Hematopoietic multipotent progenitor cell (in vitro differentiated cells): ENCODE results near the gene FGFBP1. TPM values are rescaled to one million over a fixed set of nuclear protein-coding genes. Genes with fewer than 3 reads are reported as not detected.

ENCODE experiments used
- DNase-seq, 3 donors: peaks; one replicate each; pipeline ENCODE4 v3.0.0-alpha.2; 2011 to 2015; ENCODE audit warnings: low read depth in 2 of 3, low spot score in 2 of 3
- total RNA-seq: library from RNA; depleted of rRNA; stranded (reverse); fragments of >200 nt; gene quantifications from one replicate; pipeline ENCODE4 v1.2.3, GENCODE V29; 2012

FGFBP1 gene
- total RNA-seq = not detected

DNA sequence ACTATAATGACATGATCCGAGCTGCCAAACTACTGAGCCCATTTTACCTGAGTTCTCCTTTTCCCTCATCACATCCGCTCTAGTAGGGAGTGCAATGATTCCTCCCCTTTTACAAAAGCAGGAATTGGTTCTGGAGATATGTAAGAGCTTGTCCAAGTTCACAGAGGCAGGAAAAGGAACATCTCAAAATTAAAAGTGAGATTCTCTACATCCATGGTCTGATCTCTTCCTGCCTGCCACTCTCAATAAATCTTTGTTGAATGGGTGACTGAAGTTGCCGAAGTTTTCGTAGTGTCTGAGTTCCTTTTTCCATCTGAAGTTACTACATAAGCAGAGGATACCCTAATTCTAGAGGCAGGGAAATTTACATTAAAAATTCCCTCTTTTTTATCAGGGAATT is at the start of gene FGFBP1:
TSS of gene FGFBP1 (minus strand) at position 101 of the 400 bp plus-strand sequence. CDS start 2,108 bp downstream, outside the sequence.
- peak in 1 of 3 donors; percentile 4 for DNase-seq

DNA sequence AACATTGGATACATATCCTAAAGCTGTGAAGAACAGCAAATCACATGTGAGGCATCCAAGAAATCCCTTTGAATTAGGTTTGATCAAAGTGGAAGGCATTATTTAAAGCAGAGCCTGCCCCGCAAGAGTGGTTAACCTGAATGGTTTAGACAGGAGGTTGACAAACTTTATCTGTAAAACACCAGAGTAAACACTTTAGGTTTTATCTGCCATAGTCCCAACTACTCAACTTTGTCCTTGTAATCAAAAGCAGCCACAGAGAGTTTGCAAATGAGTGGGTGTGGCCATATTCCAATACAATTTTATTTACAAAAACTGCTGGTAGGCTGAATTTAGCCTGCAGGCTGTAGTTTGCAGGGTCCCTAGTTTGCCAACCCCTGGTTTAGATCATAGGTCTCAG is 49.7 kb upstream of the FGFBP1 start:
- no peak for DNase-seq

DNA sequence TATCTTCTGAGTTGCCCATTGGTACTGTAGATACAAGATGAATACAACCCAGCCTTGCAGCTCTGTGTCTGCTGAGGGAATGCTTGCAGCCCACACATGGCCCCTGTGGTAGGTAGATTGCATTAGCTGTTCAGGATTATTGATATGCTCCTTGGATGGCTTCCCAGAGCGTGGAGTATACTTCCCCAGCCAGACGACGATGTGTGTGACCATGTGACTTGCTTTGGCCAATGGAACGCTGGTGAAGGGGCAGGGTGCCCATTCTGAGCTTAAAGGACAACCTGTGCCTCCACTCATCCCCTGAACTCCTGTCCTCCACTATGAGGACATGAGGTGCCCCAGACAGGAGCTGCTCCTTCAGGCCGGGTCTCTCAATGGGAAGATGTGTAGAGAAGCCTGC is 48.4 kb upstream of the FGFBP1 start:
- no peak for DNase-seq

DNA sequence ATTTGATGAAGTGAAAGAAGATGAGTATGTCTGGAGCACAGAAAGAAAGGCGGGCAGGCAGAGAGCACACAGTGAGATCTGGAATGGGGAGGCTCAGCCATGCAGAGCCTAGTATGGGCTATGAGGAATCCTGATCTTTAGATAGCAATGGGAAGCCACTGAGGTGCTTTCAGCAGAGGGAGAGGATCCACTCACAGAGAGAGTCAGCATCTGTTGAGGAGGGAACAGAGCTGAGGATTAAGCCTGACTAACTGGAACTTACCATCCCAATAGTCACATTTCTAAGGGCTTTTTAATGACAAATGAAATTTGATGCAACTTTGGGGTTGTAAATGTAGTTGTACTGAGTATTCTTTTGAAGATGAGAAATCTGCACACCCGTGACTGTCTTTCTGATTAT is 45.1 kb upstream of the FGFBP1 start:
- no peak for DNase-seq

DNA sequence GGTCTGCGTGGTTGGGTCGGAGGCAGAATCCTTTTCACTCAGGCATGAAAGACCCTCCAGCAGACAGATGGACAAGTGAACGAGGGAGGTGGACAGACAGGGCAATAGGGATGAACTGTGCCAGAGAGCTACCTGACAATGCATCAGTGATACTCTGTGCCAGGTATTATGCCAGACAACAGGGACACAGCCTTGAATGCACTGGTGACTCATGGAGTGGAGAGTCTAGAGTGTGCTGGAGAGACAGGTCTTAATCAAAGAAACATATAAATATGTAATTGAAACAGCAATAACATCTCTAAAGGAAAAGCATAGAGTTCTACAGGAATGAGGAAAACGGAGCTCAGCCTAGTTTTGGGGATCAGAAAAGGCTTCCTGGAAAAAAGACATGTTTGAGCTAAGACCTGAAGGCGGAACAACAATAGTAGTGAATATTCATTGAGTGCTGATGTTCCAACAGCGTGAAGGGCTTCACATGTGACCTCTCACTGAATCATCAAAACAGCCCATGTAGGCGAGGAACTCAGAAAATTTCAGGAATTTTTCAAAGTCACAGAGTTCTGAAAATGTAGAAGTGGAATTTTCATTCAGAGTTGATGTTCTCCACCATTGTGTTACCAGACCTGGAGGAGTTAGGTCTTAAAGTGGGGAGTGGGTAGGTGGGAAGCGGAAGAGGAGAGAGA is 44.4 kb upstream of the FGFBP1 start:
- DNase-seq = no peak

DNA sequence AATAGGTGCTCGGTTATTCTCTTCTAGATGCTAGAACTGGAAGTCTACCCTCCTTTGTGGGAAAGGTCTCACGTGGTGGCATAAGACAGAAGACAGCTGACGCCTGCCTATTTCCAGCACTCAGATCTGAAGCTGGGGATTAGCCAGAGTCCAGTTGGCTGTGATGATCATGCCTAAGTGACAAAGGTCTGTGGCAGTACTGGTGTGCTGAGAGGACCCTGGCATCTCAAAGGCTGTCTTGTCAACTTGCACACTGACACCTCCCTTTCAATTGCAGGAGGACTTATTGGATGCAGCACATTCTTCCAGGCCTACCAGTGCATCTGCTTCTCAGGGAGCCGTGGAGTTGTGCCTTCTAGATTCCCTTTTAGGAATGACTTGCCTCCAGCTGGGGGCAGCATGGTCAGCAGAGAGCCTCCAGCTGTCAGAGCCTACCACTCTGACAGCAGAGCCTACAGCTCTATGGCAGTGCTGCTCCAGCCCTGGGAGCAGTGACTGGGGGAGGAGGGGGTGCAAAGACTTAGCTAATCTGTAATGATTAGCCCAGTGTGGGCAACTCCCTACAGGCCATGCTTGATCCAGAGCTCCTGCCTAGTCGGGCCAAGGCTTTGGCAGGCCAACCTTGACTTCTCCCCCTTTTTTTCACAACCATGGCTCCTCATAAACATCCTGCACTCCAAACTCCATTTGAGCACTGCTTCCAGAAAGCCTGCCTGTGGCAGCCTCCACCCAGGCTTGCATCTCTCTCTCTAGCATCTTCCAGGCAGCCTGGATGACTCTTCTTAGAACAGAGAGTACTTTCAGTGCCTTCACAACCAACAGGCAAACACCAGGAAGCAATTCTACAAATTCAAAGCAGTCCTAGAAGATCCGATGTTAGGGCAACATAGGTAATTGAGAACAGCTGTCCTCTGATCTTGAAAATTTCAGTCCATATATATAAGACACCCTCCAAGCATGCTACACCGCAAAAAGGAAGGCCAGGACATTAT is 38.2 kb upstream of the FGFBP1 start:
- no peak for DNase-seq

DNA sequence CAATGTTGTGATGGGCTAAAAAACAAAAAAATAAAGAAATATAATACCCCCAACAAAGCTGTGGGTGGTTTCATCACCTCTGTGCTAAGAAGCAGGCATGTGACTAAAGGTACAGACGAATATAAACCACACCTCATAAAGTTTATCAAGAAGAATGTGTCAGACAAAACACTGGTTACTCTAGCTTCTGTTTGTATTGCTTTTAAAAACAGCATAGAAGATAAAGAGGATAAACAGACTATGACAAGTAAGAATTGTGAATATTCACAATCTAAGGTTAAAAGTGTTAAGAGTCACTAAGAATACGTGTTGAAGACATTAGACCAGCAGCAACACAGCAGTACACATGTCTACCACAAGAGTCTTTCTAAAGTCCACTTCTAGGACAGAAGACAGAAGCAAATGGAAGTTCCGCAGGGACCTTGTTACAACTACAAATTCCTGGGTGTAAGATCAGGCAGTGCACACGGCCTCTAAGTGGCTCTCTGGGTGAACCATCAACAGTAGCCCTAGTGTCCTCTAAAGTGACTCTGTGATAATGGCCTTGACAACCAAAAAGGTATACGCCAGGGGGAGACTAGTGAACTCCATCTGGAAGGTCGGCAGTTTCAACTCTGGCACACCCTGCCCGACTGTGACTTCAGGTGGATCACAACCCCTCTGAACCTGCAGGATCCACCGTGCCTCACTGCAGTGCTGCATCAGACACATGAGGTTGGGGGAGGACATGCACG is 32.7 kb upstream of the FGFBP1 start:
- DNase-seq = no peak

DNA sequence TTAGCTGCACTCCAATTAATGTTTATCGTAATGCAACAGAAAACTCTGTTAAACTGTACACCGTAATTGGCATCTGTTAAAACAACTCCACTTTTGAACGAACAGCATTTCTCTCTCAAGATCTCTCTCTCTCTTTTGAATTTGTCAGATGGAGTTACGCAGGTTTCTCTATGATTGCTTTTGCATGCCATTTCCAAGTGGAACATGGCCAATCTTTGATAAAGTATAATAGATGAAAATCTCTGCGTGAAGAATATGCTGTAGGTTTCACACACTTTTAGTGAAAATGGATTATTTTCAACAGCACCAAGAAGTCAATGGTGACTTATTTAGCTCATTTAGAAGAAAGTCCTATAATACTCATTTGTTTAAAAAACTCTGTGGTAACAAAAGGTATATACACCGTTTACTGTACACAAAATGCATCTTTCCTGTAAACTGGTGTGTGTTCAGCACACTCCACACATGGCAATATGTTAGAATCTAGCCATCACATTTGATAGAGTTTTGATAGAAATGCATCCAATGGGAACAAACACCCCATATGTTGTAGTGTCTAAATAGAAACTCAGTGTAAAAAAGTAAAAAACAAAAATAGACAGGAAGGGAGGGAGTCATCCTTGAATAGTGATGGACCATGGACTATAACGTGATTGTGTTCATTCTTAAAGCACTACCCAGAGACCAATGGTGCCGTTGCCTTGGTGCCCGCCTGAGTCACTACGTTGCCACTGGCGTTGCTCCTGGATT is 30.2 kb upstream of the FGFBP1 start:
- DNase-seq = no peak

DNA sequence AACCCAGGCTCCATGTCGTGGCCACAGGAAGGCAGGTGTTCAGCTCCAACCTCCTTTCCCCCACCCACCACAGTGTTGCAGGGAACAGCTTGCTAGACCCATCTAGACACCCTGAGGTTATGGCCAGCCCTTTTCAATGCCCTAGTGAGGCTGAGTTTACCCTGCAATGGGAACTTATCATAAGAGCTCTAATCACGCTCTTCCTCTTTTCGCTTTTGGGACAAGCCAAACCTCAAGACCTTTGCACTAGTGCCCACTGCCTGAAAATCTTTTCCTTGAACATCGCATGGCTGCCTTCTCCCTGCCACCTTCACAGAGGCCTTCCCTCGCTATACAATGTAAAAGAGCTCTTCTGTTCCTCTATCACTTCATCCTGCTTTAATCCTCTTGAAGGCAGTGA is 26.8 kb upstream of the FGFBP1 start:
- DNase-seq = peak in 1 of 3 donors; percentile 9

DNA sequence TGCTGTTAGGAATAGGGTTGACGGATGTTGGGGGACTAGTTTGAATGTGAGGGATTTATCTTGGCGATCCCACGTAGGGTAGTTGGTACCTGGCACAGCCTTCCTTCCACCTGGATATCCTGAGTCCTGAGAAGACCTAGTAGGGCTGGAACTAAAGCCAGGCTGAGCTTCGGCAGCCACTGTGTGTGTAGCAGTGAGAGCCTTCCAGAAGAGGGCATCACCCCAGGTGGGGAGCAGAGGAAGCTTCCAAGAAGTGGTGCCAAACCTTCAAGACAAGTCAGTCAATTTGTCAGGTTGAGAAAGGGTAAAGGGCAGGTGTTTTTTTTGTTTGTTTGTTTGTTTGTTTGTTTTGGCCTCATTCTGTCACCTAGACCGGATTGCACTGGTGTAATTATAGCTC is 25.6 kb upstream of the FGFBP1 start:
- DNase-seq = peak in 1 of 3 donors; percentile 13

DNA sequence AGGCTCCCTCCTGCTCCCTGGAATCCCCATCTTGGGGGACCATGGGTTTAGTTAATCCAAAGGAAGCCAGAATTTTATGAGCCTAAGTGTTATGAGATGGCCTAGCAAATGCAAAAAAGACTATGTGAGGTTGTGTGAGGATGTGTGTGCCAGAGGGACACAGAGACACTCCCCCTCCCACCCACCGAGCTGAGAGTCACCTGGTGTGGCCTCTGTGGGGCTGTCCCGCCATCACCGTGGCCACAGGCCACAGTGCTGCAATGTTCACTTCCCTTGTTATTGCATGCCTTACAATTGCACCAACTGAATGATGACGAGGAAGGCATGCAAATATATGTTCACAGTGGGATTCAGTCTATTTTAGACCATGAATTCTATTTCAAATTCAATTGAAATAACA is 25.0 kb upstream of the FGFBP1 start:
- DNase-seq = peak in 2 of 3 donors; percentile 58 to 67

DNA sequence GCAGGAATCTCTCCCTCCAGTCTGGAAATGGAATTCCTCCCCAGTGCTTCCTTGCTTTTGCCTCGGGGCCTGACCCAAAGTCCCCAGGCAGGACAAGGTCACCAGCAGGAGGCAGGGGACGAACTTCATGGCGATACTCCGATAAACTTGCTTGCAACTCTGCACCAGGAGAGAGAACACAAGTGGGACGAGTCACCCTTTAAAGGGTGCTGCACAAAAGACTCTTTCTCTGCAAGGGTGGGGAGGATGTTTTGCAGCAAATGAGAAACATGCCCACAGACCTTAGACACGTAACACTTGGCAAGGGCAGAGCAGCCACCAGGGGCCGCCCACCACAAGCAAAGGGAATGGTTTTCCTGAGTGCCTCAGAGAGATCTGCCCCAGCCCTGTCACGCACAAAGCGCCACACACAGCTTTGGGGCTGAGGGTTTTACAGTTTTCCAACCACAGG is 24.5 kb upstream of the FGFBP1 start, which contains the start of gene FGFBP2:
TSS of gene FGFBP2 (minus strand) at position 175 of the 451 bp plus-strand sequence. CDS start at position 129, 46 bp downstream.
- peak in 2 of 3 donors; percentile 64 to 77 for DNase-seq

DNA sequence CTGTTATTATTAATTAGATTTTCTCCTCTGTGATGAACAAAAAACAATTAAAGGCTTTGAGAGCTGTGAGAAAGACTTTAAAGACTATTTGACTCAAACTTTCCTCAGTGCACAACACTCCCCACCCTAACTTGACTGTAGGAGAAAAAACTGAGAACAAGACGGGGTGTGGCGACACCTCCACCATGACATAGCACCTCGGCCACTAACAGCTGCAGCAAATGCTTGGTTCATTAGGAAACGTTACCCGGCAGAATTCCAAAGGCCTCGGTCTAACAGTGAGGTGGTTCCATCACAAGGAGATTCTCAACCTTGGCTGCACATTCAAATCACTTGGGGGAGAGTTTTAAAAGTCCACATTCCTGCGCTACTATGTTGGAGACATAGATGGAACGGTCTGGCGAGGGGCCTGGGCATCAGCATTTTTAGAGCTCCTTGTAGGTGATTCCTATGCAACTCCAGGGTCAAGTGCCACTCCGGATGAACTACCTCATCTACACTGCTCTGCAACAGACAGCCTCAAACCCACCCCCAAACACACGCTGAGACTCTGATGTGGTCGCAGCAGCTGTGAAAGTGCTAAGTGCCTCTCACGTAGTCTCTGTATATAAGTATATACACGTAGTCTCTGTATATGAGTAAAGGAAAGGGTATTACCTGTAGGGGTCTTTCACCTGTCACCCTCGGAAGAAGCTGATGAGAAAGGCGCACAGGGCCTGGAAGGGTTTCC is 23.4 kb upstream of the FGFBP1 start:
- DNase-seq = no peak

DNA sequence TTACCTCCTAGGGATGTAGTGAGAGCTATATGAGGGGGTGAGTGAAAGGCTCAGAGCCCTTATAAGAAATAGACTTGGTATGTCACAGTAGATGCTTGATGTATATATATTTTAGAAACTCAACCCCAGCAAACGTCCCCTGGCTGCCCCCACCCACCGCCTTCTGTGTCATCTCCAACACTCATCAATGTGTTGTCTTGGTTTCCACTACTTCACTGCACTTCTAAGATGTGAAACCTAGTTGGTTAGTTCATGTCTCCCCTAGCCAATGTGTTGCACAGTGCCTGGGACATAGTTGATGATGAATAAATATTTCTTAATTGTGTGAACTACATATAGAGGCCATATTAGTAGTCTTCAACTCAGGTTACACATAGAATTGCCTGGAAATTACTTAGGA is 20.0 kb upstream of the FGFBP1 start:
- no peak for DNase-seq

DNA sequence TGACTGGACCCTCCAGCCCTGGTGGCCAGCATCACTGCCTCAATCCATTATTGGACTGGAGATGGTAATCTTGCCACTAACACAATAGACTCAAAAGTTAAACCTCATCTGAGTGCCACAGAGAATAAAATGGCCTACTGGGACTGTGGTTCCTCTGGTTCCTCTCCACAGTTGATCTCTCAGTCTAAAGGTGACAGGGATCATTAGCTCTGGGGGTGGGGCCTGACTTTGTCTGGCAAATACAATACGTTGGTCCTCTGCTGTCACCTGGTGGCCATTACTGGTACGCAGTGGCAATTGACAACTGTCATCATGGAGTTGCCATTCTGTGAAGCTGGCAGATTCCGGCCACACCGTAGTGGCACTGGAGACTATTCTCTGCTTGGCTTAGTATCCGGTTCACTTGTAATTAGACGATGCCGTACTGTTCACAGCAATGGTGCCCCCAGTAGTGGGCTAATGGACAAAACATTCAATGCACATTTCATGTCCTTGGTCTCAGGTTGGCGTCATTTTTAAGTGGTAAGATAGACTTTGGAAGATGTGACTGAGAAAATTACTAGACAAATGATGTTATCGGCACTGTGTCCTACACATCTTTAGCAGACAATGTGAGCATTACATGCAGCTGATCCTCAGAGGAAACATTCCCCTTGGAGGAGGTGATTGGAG is 17.8 kb upstream of the FGFBP1 start:
- peak; percentile 28 to 92 (median 80) for DNase-seq

DNA sequence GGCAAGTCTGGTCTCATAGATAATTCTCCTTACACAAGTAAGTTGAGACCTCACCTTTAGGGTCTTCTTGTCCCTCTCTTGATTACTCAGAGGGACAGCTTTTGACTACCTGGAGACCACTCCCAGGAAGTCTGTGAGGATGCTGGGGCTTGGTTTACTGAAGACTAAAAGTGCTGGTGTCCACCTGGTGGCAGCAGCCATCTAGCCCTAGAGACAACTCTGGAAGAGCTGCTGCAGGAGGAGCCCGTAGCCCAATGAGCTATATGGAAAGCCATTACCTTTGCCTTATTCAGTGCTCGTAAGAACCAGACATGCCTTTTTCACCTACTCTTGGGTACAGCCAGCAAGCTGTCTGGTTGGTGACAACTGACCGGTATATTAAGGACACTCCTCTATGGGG is 17.1 kb upstream of the FGFBP1 start:
- DNase-seq = no peak

DNA sequence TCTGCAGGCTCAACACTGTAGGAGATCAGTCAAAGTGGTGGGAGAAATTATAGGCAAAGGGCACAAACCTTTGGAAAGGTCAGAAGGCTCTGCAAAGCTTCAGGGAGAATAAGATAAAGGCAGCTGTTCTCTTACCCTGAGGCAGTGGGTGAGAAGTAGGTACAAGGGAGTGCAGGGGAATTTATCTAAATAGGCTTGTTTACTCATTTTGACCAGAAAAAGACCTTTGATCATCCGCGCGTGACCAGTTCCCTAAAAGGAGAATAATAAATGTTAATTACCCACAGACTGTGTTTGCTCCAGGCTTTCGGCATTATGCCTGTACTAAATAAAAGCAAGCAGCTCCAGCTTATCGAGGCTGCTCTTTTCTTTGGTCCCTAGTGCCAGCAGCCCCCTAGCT is 15.1 kb upstream of the FGFBP1 start:
- DNase-seq = no peak

DNA sequence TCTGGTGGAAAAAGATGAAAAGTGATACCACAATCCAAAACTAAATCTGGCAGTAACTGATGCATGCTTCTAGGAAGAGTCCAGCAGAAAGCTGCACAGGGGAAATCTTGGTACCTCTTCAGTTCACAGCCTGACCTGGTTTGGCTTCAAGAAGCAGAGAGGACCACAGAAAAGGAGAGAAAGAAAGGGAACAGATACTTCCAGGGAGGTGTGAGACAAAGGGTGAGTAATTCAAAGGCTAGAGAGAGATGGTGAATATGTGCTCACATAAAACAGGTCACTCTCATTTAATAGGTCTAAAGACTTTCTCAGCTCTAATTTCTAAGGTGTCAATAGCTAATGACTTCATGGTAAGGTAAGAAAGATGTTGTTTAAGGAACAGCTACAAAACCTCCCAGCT is 13.2 kb upstream of the FGFBP1 start:
- DNase-seq = no peak

DNA sequence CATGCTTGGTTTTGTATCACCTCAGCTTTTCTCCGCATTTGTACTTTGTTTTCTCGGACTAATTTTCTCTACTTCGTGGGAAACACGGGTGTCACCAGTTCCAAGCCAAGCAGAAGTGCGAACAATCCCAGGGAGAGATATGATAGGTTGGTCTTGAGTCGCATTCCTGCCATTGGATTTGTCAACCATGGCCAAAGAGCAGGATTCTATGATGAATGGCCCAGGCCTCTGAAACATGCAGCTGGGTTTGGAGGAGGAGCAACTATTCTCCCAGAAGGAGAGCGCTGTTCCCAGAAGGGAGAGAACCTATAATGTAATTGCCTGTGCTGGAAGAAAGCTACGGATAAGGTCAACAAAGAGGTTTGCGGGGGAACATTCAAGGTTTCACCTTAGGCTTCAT is 10.3 kb upstream of the FGFBP1 start:
- DNase-seq = no peak
